H1 (cell line): ENCODE data around the gene IL17RE. TPM values are rescaled to one million over a fixed set of nuclear protein-coding genes. Genes with fewer than 3 reads are reported as not detected.

Experiments used
- CTCF ChIP-seq, 3 experiments: IDR thresholded peaks; 1 replicate in 2 of 3; 2 replicates in 1 of 3; pipeline versions ENCODE4 v1.5.1 to v1.6.1; 2011; ENCODE audit warnings: low read length in 3 of 3, mild to moderate bottlenecking in 3 of 3, inconsistent platforms in 2 of 3, low read depth in 1 of 3, moderate library complexity in 1 of 3; ENCODE audit not compliant: insufficient read depth in 1 of 3; ENCODE audit errors: control extremely low read depth in 1 of 3
- NANOG ChIP-seq: IDR thresholded peaks from 2 replicates; pipeline ENCODE4 v1.6.1; 2011; ENCODE audit warnings: low read length, low read depth, mild to moderate bottlenecking, inconsistent platforms; ENCODE audit not compliant: insufficient read depth, poor library complexity, severe bottlenecking
- SUZ12 ChIP-seq: fragments of 200-600 bp; sonication (generic); IDR thresholded peaks from 2 replicates; pipeline ENCODE4 v1.6.1; 2012; ENCODE audit warnings: mild to moderate bottlenecking, inconsistent platforms, low read length, moderate library complexity, mixed read lengths
- polyA plus RNA-seq, 7 experiments: library from polyadenylated mRNA; depleted of rRNA in 3 of 7; stranded (reverse) in 5 of 7; unstranded in 2 of 7; fragments of >200 nt in 5 of 7; fragments of 200-250 nt in 2 of 7; gene quantifications; 1 replicate in 5 of 7; 2 replicates in 1 of 7; 4 replicates in 1 of 7; pipeline versions ENCODE4 v1.2.1 to v1.2.3, GENCODE V29; 2011 to 2013; ENCODE audit warnings: missing spikeins in 2 of 7, mixed read lengths in 2 of 7
- total RNA-seq: library from RNA; stranded (reverse); fragmentation: NEBNext Ultra II Directional; extraction: Animal tissue kit (Norgen Biotek cat#: 25700); gene quantifications from 2 replicates; pipeline ENCODE4 v1.2.1, GENCODE V29; 2021

Gene IL17RE
- total and polyA plus RNA-seq, 2 of the 8 experiments (the other 6 are each of a cell fraction or from before 2014, with no cell fraction given) = 3.4 to 4.9 TPM

GRCh38 chr3:9935966-9936510 lies 33.4 kb downstream of the IL17RE start (continued):
- TF ChIP-seq CTCF (IDR thresholded peaks at IDR 0.05; ENCODE audit: control extremely low read depth in 1 of 3, insufficient read depth in 1 of 3, low read depth in 1 of 3, low read length in 3 of 3) (no peak), SUZ12 (no peak), NANOG (no peak)
